NCI-H2171 (cell line): Measurements from ENCODE around the gene GHDC.

Experiments used
- DNase-seq: peaks from one replicate; lab custom pipeline; 2025; lab: John Stamatoyannopoulos, UW

Gene GHDC

DNA sequence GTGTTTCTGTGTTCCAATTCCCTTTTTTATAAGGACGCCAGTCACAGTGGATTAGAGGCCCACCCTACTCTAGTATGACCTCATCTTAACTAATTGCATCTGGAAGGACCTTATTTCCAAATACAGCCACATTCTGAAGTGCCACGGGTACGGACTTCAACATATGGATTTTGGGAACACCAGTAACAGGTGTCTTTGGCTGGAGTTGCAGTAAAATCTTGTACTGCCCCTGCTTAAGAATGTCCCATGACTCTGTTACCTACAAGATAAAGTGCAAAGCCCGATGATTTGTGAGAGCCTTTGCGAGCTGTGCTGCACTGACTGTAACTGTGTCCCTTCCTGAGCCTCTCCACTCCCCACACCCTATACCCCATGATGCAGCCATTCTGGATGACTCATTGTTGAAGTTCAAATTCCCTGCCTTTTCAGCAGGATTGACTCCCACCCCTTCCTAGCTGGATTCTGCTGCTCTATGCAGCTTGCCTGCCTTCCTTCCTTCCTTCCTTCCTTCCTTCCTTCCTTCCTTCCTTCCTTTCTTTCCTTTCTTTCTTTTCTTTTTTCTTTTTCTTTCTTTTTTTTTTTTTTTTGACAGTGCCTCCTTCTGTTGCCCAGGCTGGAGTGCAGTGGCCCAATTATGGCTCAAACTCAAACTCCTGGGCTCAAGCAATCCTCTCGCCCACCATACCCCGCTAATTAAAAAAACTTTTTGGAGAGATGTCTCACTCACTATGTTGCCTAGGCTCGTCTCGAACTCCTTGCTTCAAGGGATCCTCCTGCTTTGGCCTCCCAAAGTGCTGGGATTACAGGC is 11.2 kb downstream of the GHDC start:
- no peak for DNase-seq

DNA sequence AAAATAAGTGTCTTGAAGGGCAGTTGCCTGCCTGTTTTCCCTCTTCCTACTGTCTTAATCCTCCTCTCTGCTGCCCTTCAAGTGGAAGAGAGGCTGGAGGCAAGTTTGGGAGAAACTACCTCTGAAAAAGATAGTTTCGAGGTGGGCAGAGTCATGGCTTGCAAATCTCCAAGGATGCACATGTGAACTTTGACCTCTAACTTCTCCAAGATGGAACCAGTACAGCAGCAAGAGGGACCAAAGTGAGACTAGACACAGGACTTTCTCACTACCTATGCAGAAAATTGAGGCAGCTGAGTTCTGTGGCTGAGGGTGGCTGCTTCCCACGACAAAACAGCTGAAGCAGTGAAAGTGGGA is 12.5 kb downstream of the GHDC start:
- DNase-seq, result no peak

GRCh38 chr17:42180922-42181850 is 13.1 kb downstream of the GHDC start, which contains the start of gene KCNH4:
Gene KCNH4 (minus strand): TSS chr17:42181142. CDS start chr17:42180945, 197 bp downstream.
- peak; percentile 78 for DNase-seq

GRCh38 chr17:42180411-42180921 is 13.8 kb downstream of the GHDC start:
- DNase-seq, result no peak

- peak; percentile 25 for DNase-seq
These were observed 14.3 kb downstream of the GHDC start for GRCh38 chr17:42179911-42180410.

- DNase-seq, result no peak
These were observed 15.0 kb downstream of the GHDC start for GRCh38 chr17:42179335-42179734.

- DNase-seq, result no peak
These were observed 15.5 kb downstream of the GHDC start for GRCh38 chr17:42178817-42179216.

- no peak for DNase-seq
These were observed 16.6 kb downstream of the GHDC start for GRCh38 chr17:42177684-42178083.

- no peak for DNase-seq
These were observed 20.0 kb downstream of the GHDC start for GRCh38 chr17:42174126-42174783.

DNA sequence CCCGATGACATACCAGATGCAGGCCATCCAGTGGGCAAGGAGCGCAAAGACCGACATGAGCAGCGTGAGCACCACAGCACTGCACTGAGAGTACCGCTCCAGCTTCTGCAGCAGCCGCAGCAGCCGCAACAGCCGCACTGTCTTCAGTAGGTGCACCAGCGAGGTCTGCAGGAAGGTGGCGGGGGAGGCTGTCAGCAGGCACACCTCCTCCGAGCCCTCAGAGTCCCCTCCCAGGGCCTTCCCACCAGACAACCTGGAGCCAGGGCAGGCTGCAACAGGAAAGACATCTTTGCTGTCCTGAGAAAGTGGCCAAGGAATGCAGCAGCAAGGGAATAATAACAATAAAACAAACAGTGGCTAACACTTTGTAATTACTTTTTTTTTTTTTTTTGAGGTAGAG is 22.5 kb downstream of the GHDC start:
- DNase-seq, result no peak

- DNase-seq, result no peak
These were observed 24.9 kb downstream of the GHDC start for GRCh38 chr17:42169351-42169750.

DNA sequence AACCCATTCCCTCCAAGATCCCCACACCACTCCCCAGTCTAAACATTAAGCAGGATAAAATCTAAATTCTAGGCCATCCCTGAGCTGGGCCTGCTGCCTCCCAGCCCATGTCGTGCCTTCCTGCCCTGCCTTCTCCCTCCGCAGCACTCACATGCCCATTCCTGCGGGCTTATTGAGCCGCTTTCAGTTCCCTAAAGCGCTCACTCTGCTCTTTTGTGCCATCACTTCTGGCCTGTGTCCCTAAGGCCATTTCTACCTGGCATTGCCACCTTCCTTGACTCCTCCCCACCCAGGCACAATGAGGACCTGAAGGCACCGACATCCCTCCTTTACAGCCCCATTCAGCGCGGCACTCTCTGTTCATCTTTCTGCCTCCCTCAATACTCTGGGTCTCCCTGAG is 26.5 kb downstream of the GHDC start:
- no peak for DNase-seq

DNA sequence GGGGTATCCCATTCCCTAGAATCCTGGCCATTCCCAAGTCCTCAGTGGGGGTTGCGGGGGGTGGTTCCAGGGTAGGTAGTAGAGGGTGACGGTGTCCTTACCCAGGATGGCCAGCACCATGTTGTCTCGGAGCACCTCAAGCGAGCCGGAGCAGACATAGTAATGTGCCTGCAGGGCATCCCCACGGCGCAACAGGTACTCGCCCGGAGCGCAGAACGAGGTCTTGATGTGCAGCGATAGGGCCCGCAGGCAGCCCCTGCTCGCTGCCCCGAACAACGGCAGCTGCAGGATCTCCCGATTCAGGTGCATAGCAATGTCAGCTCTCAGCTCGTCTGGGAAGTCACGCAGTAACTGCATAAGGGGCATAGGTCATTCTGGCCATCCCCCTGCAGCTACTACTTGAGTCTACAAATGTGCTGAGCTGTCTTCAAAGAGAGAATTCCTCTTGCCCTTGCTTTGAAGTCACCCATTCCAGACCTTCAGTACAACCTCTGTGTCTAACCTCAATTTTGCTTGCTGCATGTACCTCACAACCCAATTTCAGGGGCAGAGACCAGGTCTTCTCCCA is 28.0 kb downstream of the GHDC start:
- no peak for DNase-seq

- no peak for DNase-seq
These were observed 28.5 kb downstream of the GHDC start for GRCh38 chr17:42165751-42166150.

DNA sequence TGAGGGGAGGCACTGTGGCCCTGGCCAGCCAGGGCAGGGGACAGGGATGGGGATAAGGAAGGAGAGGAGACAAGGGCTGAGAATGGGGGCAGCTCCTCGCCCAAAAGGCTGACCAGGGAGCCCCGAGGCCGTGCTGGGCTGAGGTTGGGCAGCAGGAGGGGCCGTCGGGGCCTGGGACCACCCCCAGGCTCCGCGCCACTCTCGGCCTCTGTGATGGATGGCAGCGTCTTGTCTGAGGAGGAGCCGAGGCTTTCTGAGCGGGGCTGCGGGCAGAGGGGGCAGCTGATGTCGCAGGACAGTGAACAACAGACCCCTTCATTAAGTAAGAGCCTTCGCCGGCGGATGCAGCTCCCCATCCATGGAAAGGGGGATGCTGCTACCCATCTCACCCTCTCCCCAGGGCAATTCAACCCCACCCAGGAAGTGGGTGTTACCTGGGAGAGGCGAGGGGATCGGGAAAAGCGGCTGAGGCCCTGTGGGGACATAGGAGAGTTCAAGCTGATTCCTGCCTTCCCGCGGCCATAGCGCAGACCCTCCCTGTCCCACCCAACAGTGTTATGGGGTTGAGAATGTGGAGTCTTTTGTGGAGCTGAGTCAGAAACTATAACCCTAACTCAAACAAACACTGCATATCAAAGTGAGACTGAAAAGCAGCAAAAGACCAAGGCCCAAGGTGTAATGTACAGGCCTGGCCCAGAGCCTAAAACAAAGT is 30.4 kb downstream of the GHDC start:
- DNase-seq, result no peak

DNA sequence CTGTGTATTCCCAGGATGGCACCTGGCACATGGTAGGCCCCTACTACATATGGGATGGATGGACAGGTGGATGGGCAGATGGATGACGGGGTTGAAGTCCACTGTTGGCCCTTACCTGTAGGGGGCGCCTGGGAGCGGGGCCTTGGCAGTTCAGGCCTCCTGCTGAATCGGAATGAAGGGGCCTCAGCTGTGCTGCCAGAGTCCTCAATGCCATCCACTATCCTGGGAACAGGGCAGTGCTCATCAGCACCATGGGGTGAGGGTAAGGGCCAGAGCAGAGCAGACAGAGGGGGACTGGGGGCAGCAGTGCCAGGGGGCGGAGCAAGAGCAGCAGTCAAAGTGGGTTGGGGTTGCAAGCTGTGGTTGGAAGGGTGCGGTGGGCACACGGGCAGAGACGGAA is 31.2 kb downstream of the GHDC start:
- no peak for DNase-seq

- no peak for DNase-seq
These were observed 33.8 kb downstream of the GHDC start for GRCh38 chr17:42160531-42160910.

GRCh38 chr17:42159796-42160530 is 34.3 kb downstream of the GHDC start:
- DNase-seq, result no peak

DNA sequence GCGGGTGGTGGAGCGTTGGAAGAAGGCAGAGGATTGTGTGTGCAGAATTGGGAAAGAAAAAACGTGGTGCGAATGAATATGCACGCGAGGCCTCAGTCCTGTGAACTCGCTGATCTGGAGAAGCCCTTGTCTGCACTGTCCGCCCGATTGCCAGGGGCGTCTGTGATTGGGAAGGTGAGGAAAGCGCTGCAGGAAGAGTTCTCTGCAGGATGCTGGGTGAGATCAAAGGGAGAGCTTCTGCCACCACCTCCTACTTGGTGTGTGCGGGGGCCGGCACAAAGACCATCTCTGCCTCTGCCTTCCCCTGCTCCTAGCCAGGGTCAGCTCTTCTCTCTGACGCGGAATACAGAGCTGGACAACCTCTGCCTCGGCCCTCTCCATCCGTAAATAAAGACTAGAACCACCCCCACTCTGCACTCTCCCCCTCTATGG is 38.7 kb downstream of the GHDC start:
- DNase-seq, result no peak
